GM10248 (cell line): ENCODE results near the gene DUSP8.

ENCODE experiments used
- CTCF ChIA-PET: fragments of 300-600 bp; sonication (Branson Sonifier 250); formaldehyde crosslinking; extraction: SDS; loops from one replicate; lab custom pipeline; 2021; ENCODE audit warnings: antibody characterized with exemption; lab: Yijun Ruan, JAX
- POLR2A ChIA-PET: fragments of 350-650 bp; sonication (Branson Sonifier 250); formaldehyde crosslinking; extraction: SDS; loops from one replicate; lab custom pipeline; 2020; ENCODE audit warnings: antibody characterized with exemption; lab: Yijun Ruan, JAX
- DNase-seq: peaks from one replicate; pipeline ENCODE4 v3.0.0; 2012; ENCODE audit errors: extremely low spot score
- TF ChIP-seq, protein P1 (sequence below): IDR thresholded peaks from 2 replicates; pipeline ENCODE4 v1.5.1; 2012; ENCODE audit warnings: mild to moderate bottlenecking, low read depth; ENCODE audit errors: extremely low read depth, missing control alignments, control extremely low read depth

Gene DUSP8

DNA sequence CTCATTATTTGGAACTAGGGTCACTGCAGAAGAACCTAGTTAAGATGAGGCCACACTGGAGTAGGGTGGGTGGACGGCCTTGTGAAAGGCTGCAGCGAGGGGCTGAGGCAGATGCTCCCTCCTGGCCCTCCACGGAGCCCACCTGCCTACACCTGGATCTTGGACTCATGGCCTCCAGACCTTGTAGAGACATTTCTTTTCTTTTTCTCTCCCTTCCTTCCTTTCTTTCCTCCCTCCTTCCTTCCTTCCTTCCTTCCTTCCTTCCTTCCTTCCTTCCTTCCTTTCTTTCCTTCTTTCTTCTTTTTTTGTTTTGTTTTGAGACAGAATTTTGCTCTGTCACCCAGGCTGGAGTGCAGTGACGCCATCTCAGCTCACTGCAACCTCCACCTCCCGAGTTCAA, 26.6 kb downstream of the DUSP8 start:
- CTCF ChIA-PET = interaction anchor here (1.4 to 4.1 kb wide), 3 partner anchors 29 to 47 kb away, joined by 3 to 38 read pairs (median 12); no protein-coding TSS in a partner anchor
- POLR2A ChIA-PET = no interaction called here
- TF ChIP-seq, protein P1, sequence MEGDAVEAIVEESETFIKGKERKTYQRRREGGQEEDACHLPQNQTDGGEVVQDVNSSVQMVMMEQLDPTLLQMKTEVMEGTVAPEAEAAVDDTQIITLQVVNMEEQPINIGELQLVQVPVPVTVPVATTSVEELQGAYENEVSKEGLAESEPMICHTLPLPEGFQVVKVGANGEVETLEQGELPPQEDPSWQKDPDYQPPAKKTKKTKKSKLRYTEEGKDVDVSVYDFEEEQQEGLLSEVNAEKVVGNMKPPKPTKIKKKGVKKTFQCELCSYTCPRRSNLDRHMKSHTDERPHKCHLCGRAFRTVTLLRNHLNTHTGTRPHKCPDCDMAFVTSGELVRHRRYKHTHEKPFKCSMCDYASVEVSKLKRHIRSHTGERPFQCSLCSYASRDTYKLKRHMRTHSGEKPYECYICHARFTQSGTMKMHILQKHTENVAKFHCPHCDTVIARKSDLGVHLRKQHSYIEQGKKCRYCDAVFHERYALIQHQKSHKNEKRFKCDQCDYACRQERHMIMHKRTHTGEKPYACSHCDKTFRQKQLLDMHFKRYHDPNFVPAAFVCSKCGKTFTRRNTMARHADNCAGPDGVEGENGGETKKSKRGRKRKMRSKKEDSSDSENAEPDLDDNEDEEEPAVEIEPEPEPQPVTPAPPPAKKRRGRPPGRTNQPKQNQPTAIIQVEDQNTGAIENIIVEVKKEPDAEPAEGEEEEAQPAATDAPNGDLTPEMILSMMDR = no peak
- no peak for DNase-seq

DNA sequence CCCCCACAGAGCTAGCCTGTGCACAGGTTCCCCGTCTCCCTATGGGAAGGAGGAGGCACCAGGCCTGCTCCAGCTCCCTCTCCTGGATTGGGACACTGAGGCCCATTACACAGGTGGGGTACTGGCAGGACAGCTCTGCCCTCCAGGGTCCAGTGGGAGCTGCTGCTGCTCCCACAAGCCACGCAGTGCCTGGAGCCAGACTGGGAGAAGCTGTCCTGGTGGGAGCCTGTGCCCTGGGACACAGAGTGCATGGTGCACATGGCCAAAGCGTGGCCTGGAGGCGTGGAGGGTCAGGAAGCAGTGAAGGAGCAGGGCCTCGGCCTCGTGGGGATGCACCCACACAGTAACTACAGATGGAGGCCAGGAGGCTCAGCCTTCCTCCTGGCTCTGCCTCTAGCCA, 27.5 kb downstream of the DUSP8 start:
- TF ChIP-seq, protein P1 = no peak
- DNase-seq = no peak
- CTCF ChIA-PET = interaction anchor here (4.1 kb wide), 1 partner anchor 30 kb away, joined by 38 read pairs; no protein-coding TSS in a partner anchor
- POLR2A ChIA-PET = no interaction called here

DNA sequence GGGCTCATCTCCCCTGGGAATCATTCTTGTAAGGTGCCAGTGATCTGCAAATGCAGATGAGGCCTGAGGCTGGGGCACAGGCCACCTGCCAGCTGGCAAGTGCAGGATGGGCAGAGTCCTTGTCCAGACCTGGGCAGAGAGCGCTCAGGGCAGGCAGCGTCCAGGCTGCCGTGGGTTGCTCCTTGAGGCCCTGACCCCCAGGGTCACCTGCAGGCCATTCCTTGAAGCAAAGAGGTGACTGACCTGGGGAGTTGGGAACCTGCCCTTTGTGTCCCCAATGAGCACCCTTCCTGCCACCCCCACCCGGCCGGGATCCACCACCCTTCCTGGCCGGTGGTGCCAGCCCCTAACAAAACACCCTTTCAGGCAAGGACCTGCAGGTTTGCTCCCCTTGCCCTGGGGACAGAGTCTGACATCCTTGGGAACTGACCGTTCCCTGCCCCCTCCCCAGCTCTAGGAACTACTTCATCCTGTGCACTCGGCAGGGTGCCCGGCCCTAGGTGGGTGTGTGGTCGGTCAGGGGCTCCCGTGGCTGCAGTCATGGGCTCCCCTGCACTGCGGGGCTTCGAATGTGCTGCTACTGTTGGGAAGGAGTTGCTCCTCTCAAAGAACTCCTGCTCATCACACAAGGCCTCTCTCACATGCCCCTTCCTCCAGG, 28.3 kb downstream of the DUSP8 start:
- POLR2A ChIA-PET = no interaction called here
- TF ChIP-seq, protein P1 = no peak
- no peak for DNase-seq
- CTCF ChIA-PET = interaction anchor here (4.1 kb wide), 1 partner anchor 31 kb away, joined by 38 read pairs; no protein-coding TSS in a partner anchor

DNA sequence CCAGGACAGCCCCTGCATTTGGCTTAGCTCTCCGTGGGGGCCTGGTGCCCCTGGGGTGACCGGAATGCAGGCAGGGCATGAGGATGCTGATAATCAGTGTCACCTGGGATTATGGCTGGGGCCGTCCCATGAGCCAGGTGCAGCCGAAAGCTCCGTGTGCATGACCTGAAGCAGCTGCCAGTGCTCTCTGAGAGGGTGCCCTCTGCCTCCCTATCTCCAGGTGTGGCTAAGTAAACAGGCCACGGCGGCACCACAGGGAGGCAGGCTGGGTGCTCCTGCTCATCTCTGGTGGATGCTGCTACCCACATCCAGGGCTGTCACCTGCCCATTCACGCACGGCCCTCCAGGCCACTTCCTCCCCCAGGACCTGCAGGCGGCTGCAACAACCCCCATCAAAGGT, 29.8 kb downstream of the DUSP8 start:
- ChIA-PET POLR2A (no interaction called here), CTCF (interaction anchor here (2.0 kb wide), 1 partner anchor 32 kb away, joined by 9 read pairs; no protein-coding TSS in a partner anchor)
- TF ChIP-seq, protein P1 = no peak
- no peak for DNase-seq

DNA sequence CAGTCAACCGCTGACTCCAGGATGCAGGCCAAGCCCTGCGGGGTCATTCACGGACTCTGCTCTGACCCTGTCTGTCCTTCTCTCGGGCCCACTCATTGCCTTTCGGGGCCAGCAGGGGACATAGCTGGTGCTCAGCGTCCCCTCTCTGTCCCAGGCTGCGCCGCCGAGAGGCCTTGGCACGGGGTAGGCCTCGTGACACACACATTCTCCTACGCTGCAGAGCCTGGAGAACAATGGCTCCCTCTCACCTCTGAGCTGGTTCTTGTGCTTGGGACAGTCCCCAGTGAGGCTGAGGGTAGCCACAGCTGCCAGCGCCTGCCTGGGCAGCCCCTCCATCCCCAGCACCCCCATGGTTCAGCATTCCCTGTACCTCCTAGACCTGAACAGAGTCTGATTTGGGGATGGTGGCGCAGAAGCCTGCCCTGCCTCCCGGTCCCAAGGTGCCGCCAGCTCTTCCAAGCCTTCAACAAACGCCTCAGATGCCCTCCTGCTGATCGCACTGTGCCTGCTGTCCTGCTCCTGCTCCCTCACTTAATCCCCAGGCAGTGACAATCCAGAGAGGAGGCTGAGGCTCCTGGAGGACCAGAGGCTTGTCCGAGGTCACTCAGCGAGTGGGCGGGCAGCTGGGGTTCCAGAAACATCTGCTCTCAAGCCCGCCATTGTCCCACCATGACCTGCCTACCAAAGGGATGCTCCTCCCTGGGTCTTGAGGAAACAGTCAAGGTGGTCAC, 30.4 kb downstream of the DUSP8 start:
- TF ChIP-seq, protein P1 = no peak
- POLR2A ChIA-PET = no interaction called here
- CTCF ChIA-PET = interaction anchor here (2.0 kb wide), 1 partner anchor 33 kb away, joined by 9 read pairs; no protein-coding TSS in a partner anchor
- DNase-seq = no peak

DNA sequence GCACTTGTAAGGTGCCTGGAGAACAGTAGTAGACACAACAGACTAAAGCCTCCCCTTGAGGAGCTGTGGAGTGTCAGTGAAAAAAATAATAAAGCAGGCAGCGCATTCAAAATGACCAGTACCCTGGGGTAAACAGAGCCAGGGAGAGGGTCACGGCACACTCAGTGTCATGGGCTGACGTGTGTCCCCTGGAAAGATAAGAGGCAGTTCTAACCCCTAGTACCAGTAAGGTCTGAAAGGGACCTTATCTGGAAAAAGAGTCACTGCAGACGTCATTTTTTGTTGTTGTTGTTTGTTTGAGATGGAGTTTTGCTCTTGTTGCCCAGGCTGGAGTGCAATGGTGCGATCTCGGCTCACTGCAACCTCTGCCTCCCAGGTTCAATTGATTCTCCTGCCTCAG, 32.0 kb downstream of the DUSP8 start:
- TF ChIP-seq, protein P1 = no peak
- ChIA-PET CTCF (interaction anchor here (1.7 kb wide), 1 partner anchor 28 kb away, joined by 3 read pairs; no protein-coding TSS in a partner anchor), POLR2A (no interaction called here)
- DNase-seq = no peak
